ENCODE results near the gene ZNF611. TPM values are rescaled to one million over a fixed set of nuclear protein-coding genes. Genes with fewer than 3 reads are reported as not detected.
A peak's percentile ranks its signal among the peaks of the same experiment; 100 is the strongest.
"Not testable (repeated sequence)": the region's sequence is repeated elsewhere in the genome, so short reads cannot be mapped to it uniquely, and the experiment has no call there.

Gene ZNF611
- total and polyA plus RNA-seq, 2 experiments from 2014 or later = 6.7 to 7.8 TPM

- Histone ChIP-seq H3K27ac (peak overlapping the region; percentile 83), H3K79me2 (ENCODE audit: insufficient read depth) (peaks cover 25% of the 10 kb centered on the region), H3K4me2 (ENCODE audit: unreplicated experiment) (peak overlapping the region; percentile 77), H3K4me1 (ENCODE audit: insufficient read depth) (peaks cover 17% of the 10 kb centered on the region), H3K9ac (peak overlapping the region; percentile 84), H3K4me3 (peak overlapping the region; percentile 90), H3K36me3 (ENCODE audit: low read depth) (no peaks in the 10 kb centered on the region), H4K20me1 (ENCODE audit: insufficient read depth) (no peaks in the 10 kb centered on the region), H3K9me3 (ENCODE audit: low read depth) (no peaks in the 10 kb centered on the region), H2AFZ (peak overlapping the region; percentile 93), H3K9me2 (ENCODE audit: insufficient read depth) (no peaks in the 10 kb centered on the region), H3K27me3 (replicated peaks; ENCODE audit: insufficient read depth) (no peaks in the 10 kb centered on the region), H3F3A (ENCODE audit: insufficient read depth) (peaks cover 13% of the 10 kb centered on the region)
- peak; percentile 26 for DNase-seq
- WGBS, 2 experiments (ENCODE audit: low coverage in 1 of 2, low lambda C conversion rate in 2 of 2, missing lambda C conversion rate in 2 of 2) = 10 to 13% methylated on average over 15 of the region's 15 CpGs
- in situ Hi-C loops (cut with MboI) = no loop called here
- TF ChIP-seq EZH2phosphoT487 (IDR thresholded peaks at IDR 0.05; ENCODE audit: insufficient read depth, low read depth) (no peak), EZH2 (IDR thresholded peaks at IDR 0.05; ENCODE audit: insufficient read depth, poor library complexity, severe bottlenecking) (no peak)
Measured at GRCh38 chr19:52691215-52691610, 43.6 kb downstream of the ZNF611 start.

GRCh38 chr19:52690369-52691214 lies 44.3 kb downstream of the ZNF611 start:
- no peaks in the 10 kb centered on the region for H3K36me3 ChIP-seq (ENCODE audit: low read depth)
- no peaks in the 10 kb centered on the region for H3K27me3 ChIP-seq (replicated peaks; ENCODE audit: insufficient read depth)
- peaks cover 31% of the 10 kb centered on the region for H3K79me2 ChIP-seq (ENCODE audit: insufficient read depth)
- peak overlapping the region; percentile 93 for H2AFZ ChIP-seq
- H3K27ac ChIP-seq = peak overlapping the region; percentile 83
- H3K4me2 ChIP-seq (ENCODE audit: unreplicated experiment) = peak overlapping the region; percentile 88
- H3K9ac ChIP-seq = peak overlapping the region; percentile 84
- peaks cover 17% of the 10 kb centered on the region for H3K4me1 ChIP-seq (ENCODE audit: insufficient read depth)
- H3K9me3 ChIP-seq (ENCODE audit: low read depth) = no peaks in the 10 kb centered on the region
- WGBS, 2 experiments (ENCODE audit: low coverage in 1 of 2, low lambda C conversion rate in 2 of 2, missing lambda C conversion rate in 2 of 2) = 1% methylated on average over 28 to 47 of the region's 47 CpGs
- H4K20me1 ChIP-seq (ENCODE audit: insufficient read depth) = no peaks in the 10 kb centered on the region
- peak overlapping the region; percentile 90 for H3K4me3 ChIP-seq
- no peaks in the 10 kb centered on the region for H3K9me2 ChIP-seq (ENCODE audit: insufficient read depth)
- DNase-seq = peak; percentile 98
- peaks cover 13% of the 10 kb centered on the region for H3F3A ChIP-seq (ENCODE audit: insufficient read depth)
- no peak for TF ChIP-seq EZH2phosphoT487 (IDR thresholded peaks at IDR 0.05; ENCODE audit: insufficient read depth, low read depth)
- in situ Hi-C loops (cut with MboI) = no loop called here

- H3K4me3 ChIP-seq = peak overlapping the region; percentile 90
- H3K4me2 ChIP-seq (ENCODE audit: unreplicated experiment) = peak overlapping the region; percentile 88
- H2AFZ ChIP-seq = peak overlapping the region; percentile 93
- H3K79me2 ChIP-seq (ENCODE audit: insufficient read depth) = peaks cover 38% of the 10 kb centered on the region
- peaks cover 13% of the 10 kb centered on the region for H3F3A ChIP-seq (ENCODE audit: insufficient read depth)
- H3K4me1 ChIP-seq (ENCODE audit: insufficient read depth) = peaks cover 17% of the 10 kb centered on the region
- WGBS, 2 experiments (ENCODE audit: low coverage in 1 of 2, low lambda C conversion rate in 2 of 2, missing lambda C conversion rate in 2 of 2) = 0 to 1% methylated on average over 32 of the region's 32 CpGs
- no peak for TF ChIP-seq EZH2 (IDR thresholded peaks at IDR 0.05; ENCODE audit: insufficient read depth, poor library complexity, severe bottlenecking)
- TF ChIP-seq EZH2phosphoT487 (IDR thresholded peaks at IDR 0.05; ENCODE audit: insufficient read depth, low read depth) = no peak
- in situ Hi-C loops (cut with MboI) = no loop called here
- H3K27me3 ChIP-seq (replicated peaks; ENCODE audit: insufficient read depth) = no peaks in the 10 kb centered on the region
- H4K20me1 ChIP-seq (ENCODE audit: insufficient read depth) = no peaks in the 10 kb centered on the region
- H3K27ac ChIP-seq = peak overlapping the region; percentile 83
- no peaks in the 10 kb centered on the region for H3K36me3 ChIP-seq (ENCODE audit: low read depth)
- peak overlapping the region; percentile 84 for H3K9ac ChIP-seq
- H3K9me2 ChIP-seq (ENCODE audit: insufficient read depth) = no peaks in the 10 kb centered on the region
- DNase-seq = peak; percentile 55
- no peaks in the 10 kb centered on the region for H3K9me3 ChIP-seq (ENCODE audit: low read depth)
Measured at GRCh38 chr19:52689843-52690368, 44.9 kb downstream of the ZNF611 start.

DNA sequence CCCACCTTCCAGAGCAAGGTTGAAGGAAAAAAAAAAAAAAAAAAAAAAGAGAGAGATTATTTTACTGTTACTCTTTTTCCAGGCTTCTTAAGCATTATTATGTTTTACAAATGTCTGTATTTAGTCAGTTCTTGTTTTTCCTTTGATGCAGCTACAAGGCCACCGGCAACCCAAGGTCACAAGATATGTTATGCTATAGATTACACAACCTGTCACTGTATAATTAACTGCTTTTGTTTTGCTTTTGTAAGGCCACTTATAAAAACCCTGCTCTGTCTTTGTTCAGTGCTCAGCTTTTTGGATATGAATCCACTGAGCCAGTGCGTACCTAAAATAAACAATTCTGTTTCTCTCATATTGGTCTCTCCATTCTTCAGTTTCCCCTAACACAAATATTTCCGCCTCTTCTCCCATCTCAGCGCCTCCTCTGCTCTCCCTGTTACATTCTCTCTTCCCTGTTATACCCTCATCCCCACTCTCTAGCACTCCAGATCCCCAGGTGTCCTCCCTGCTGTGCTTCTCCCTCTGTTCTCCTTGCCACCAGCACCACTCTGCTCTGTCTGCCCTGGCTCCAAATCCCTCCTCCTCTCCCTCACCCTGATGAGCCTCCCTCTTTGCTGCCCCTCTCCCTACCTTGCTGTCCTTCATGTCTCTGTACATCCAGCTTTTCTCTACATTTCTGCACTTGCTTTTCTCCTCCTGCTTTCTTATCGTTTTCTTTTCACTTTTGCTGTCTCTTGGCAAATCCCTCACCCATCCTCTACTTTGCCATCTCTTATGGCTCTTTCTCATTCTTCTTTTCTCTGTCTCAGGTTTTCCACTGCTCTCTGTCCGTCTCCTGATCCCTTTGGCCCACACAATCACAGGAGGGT lies 45.7 kb downstream of the ZNF611 start:
- in situ Hi-C loops (cut with MboI); H3K36me3 ChIP-seq (ENCODE audit: low read depth); H3K9me2 ChIP-seq (ENCODE audit: insufficient read depth); H4K20me1 ChIP-seq (ENCODE audit: insufficient read depth); H3K9me3 ChIP-seq (ENCODE audit: low read depth); H3K27me3 ChIP-seq (replicated peaks; ENCODE audit: insufficient read depth); DNase-seq: not testable (repeated sequence)
- 34 to 38% methylated on average over 6 of the region's 6 CpGs for WGBS, 2 experiments (ENCODE audit: low coverage in 1 of 2, low lambda C conversion rate in 2 of 2, missing lambda C conversion rate in 2 of 2)
- peak overlapping the region; percentile 93 for H2AFZ ChIP-seq
- H3K4me2 ChIP-seq (ENCODE audit: unreplicated experiment) = peak overlapping the region; percentile 88
- peaks cover 46% of the 10 kb centered on the region for H3K79me2 ChIP-seq (ENCODE audit: insufficient read depth)
- peak overlapping the region; percentile 83 for H3K27ac ChIP-seq
- H3K9ac ChIP-seq = peak overlapping the region; percentile 84
- H3F3A ChIP-seq (ENCODE audit: insufficient read depth) = peaks cover 13% of the 10 kb centered on the region
- H3K4me3 ChIP-seq = peak overlapping the region; percentile 90
- H3K4me1 ChIP-seq (ENCODE audit: insufficient read depth) = peaks cover 17% of the 10 kb centered on the region

All from GM23248 (cell line).